ENCODE data around the gene DCAF5.

The DCAF5 gene

GRCh38 chr14:69181491-69181890 is 28.6 kb upstream of the DCAF5 start:
- no peak overlapping the region for H2BK12ac ChIP-seq (ENCODE audit: low read length)
- no peak overlapping the region for H2BK15ac ChIP-seq (ENCODE audit: low read length)
- H3K18ac ChIP-seq (ENCODE audit: low read length), result no peak overlapping the region
- H4K91ac ChIP-seq (ENCODE audit: low read depth, low read length, poor library complexity), result no peak overlapping the region
- no peaks in the 10 kb centered on the region for H3K9me3 ChIP-seq (replicated peaks in 1 of 2; ENCODE audit: control insufficient read depth in 2 of 2, insufficient read depth in 1 of 2, low read depth in 1 of 2, low read length in 2 of 2)
- H3K27me3 ChIP-seq (ENCODE audit: control insufficient read depth in 3 of 3, insufficient read depth in 3 of 3, low read depth in 1 of 3, low read length in 3 of 3), result peaks cover 0 to 3% (median 0%) of the 10 kb centered on the region in 3 experiments
- no peaks in the 10 kb centered on the region for H3K36me3 ChIP-seq (replicated peaks in 1 of 2; ENCODE audit: control insufficient read depth in 2 of 2, insufficient read depth in 2 of 2, low read length in 2 of 2)
- H3K4ac ChIP-seq (ENCODE audit: low read length), result no peak overlapping the region
- H3K79me1 ChIP-seq (ENCODE audit: low read depth, low read length), result no peaks in the 10 kb centered on the region
- H4K8ac ChIP-seq (ENCODE audit: low read depth, low read length), result no peak overlapping the region
- H3K23ac ChIP-seq (ENCODE audit: low read depth, low read length, poor library complexity), result no peak overlapping the region
- no peak overlapping the region for H2AFZ ChIP-seq (ENCODE audit: low read length)
- H2BK5ac ChIP-seq (ENCODE audit: low read length), result no peak overlapping the region
- DNase-seq (ENCODE audit: low spot score), result no peak
- H3K27ac ChIP-seq (replicated peaks; ENCODE audit: low read length), result no peak overlapping the region
- no peak overlapping the region for H3K14ac ChIP-seq (ENCODE audit: low read length)
- H2BK120ac ChIP-seq (ENCODE audit: low read depth, low read length), result no peak overlapping the region
- no peaks in the 10 kb centered on the region for H3K4me1 ChIP-seq (ENCODE audit: control insufficient read depth in 2 of 2, insufficient read depth in 1 of 2, low read depth in 1 of 2, low read length in 2 of 2)
- no peak overlapping the region for H3K4me3 ChIP-seq (ENCODE audit: low read length in 2 of 2)
- no peak overlapping the region for H3K9ac ChIP-seq (ENCODE audit: low read depth, low read length, poor library complexity)
- no peak overlapping the region for H3K4me2 ChIP-seq (ENCODE audit: insufficient read depth, low read length, poor library complexity, severe bottlenecking)
- no peak overlapping the region for H2AK5ac ChIP-seq (ENCODE audit: low read depth, low read length)

GRCh38 chr14:69175130-69175529 is 22.2 kb upstream of the DCAF5 start:
- Histone ChIP-seq H3K79me1 (ENCODE audit: low read depth, low read length) (no peaks in the 10 kb centered on the region), H3K9me3 (replicated peaks in 1 of 2; ENCODE audit: control insufficient read depth in 2 of 2, insufficient read depth in 1 of 2, low read depth in 1 of 2, low read length in 2 of 2) (no peaks in the 10 kb centered on the region), H2BK120ac (ENCODE audit: low read depth, low read length) (no peak overlapping the region), H4K8ac (ENCODE audit: low read depth, low read length) (no peak overlapping the region), H3K18ac (ENCODE audit: low read length) (no peak overlapping the region), H3K14ac (ENCODE audit: low read length) (no peak overlapping the region), H3K23ac (ENCODE audit: low read depth, low read length, poor library complexity) (no peak overlapping the region), H3K4me2 (ENCODE audit: insufficient read depth, low read length, poor library complexity, severe bottlenecking) (no peak overlapping the region), H2BK5ac (ENCODE audit: low read length) (no peak overlapping the region), H3K36me3 (replicated peaks in 1 of 2; ENCODE audit: control insufficient read depth in 2 of 2, insufficient read depth in 2 of 2, low read length in 2 of 2) (no peaks in the 10 kb centered on the region), H3K4ac (ENCODE audit: low read length) (no peak overlapping the region), H3K27me3 (ENCODE audit: control insufficient read depth in 3 of 3, insufficient read depth in 3 of 3, low read depth in 1 of 3, low read length in 3 of 3) (peaks cover 0 to 4% (median 0%) of the 10 kb centered on the region in 3 experiments), H3K4me1 (ENCODE audit: control insufficient read depth in 2 of 2, insufficient read depth in 1 of 2, low read depth in 1 of 2, low read length in 2 of 2) (peaks cover 0 to 2% of the 10 kb centered on the region in 2 donors), H3K4me3 (ENCODE audit: low read length in 2 of 2) (no peak overlapping the region), H4K91ac (ENCODE audit: low read depth, low read length, poor library complexity) (no peak overlapping the region), H2AFZ (ENCODE audit: low read length) (no peak overlapping the region), H2AK5ac (ENCODE audit: low read depth, low read length) (no peak overlapping the region), H3K9ac (ENCODE audit: low read depth, low read length, poor library complexity) (no peak overlapping the region), H3K27ac (replicated peaks; ENCODE audit: low read length) (no peak overlapping the region), H2BK12ac (ENCODE audit: low read length) (no peak overlapping the region), H2BK15ac (ENCODE audit: low read length) (no peak overlapping the region)
- DNase-seq (ENCODE audit: low spot score), result no peak

- no peak overlapping the region for H3K4me3 ChIP-seq (ENCODE audit: low read length in 2 of 2)
- no peak overlapping the region for H4K8ac ChIP-seq (ENCODE audit: low read depth, low read length)
- H3K4ac ChIP-seq (ENCODE audit: low read length), result no peak overlapping the region
- no peak overlapping the region for H2BK12ac ChIP-seq (ENCODE audit: low read length)
- no peak overlapping the region for H3K14ac ChIP-seq (ENCODE audit: low read length)
- no peak for DNase-seq (ENCODE audit: low spot score)
- no peak overlapping the region for H2AFZ ChIP-seq (ENCODE audit: low read length)
- H3K79me1 ChIP-seq (ENCODE audit: low read depth, low read length), result no peaks in the 10 kb centered on the region
- no peak overlapping the region for H2BK15ac ChIP-seq (ENCODE audit: low read length)
- H3K18ac ChIP-seq (ENCODE audit: low read length), result no peak overlapping the region
- H3K27me3 ChIP-seq (ENCODE audit: control insufficient read depth in 3 of 3, insufficient read depth in 3 of 3, low read depth in 1 of 3, low read length in 3 of 3), result peaks cover 0 to 4% (median 0%) of the 10 kb centered on the region in 3 experiments
- H3K4me2 ChIP-seq (ENCODE audit: insufficient read depth, low read length, poor library complexity, severe bottlenecking), result no peak overlapping the region
- H3K36me3 ChIP-seq (replicated peaks in 1 of 2; ENCODE audit: control insufficient read depth in 2 of 2, insufficient read depth in 2 of 2, low read length in 2 of 2), result no peaks in the 10 kb centered on the region
- peaks cover 0 to 2% of the 10 kb centered on the region in 2 donors for H3K4me1 ChIP-seq (ENCODE audit: control insufficient read depth in 2 of 2, insufficient read depth in 1 of 2, low read depth in 1 of 2, low read length in 2 of 2)
- H3K9ac ChIP-seq (ENCODE audit: low read depth, low read length, poor library complexity), result no peak overlapping the region
- no CpG with 5 or more reads among the region's 2 CpGs for WGBS, 2 donors (ENCODE audit: extremely low coverage in 2 of 2, insufficient read length in 2 of 2, insufficient replicate concordance in 1 of 2)
- H2BK120ac ChIP-seq (ENCODE audit: low read depth, low read length), result no peak overlapping the region
- H4K91ac ChIP-seq (ENCODE audit: low read depth, low read length, poor library complexity), result no peak overlapping the region
- no peaks in the 10 kb centered on the region for H3K9me3 ChIP-seq (replicated peaks in 1 of 2; ENCODE audit: control insufficient read depth in 2 of 2, insufficient read depth in 1 of 2, low read depth in 1 of 2, low read length in 2 of 2)
- no peak overlapping the region for H3K23ac ChIP-seq (ENCODE audit: low read depth, low read length, poor library complexity)
- no peak overlapping the region for H3K27ac ChIP-seq (replicated peaks; ENCODE audit: low read length)
- no peak overlapping the region for H2AK5ac ChIP-seq (ENCODE audit: low read depth, low read length)
- H2BK5ac ChIP-seq (ENCODE audit: low read length), result no peak overlapping the region
Observed at GRCh38 chr14:69171569-69171968, 18.6 kb upstream of the DCAF5 start.

DNA sequence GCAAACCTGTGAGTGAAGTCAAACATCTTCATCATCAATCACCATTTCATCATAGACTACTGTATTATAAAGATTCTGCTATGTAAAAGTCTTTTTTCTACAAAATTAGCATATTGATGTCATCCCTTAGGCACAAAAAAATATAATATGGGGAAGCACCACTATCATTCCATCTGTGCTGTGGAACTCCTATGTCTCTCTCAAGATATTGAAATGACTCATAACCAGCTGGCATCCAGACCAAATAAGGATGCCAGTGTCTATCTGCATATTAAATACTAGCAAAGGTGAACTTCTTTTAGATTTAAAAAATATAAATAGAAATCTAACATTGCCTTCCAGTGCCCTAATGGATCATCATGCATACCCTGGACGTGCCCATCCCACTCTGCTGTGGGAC is 17.9 kb upstream of the DCAF5 start:
- no peak overlapping the region for H3K4ac ChIP-seq (ENCODE audit: low read length)
- no peaks in the 10 kb centered on the region for H3K9me3 ChIP-seq (replicated peaks in 1 of 2; ENCODE audit: control insufficient read depth in 2 of 2, insufficient read depth in 1 of 2, low read depth in 1 of 2, low read length in 2 of 2)
- H2AK5ac ChIP-seq (ENCODE audit: low read depth, low read length), result no peak overlapping the region
- DNase-seq (ENCODE audit: low spot score), result no peak
- H3K27ac ChIP-seq (replicated peaks; ENCODE audit: low read length), result no peak overlapping the region
- H2BK120ac ChIP-seq (ENCODE audit: low read depth, low read length), result no peak overlapping the region
- peaks cover 0 to 2% of the 10 kb centered on the region in 2 donors for H3K4me1 ChIP-seq (ENCODE audit: control insufficient read depth in 2 of 2, insufficient read depth in 1 of 2, low read depth in 1 of 2, low read length in 2 of 2)
- no peak overlapping the region for H3K14ac ChIP-seq (ENCODE audit: low read length)
- H3K18ac ChIP-seq (ENCODE audit: low read length), result no peak overlapping the region
- peaks cover 0 to 4% (median 0%) of the 10 kb centered on the region in 3 experiments for H3K27me3 ChIP-seq (ENCODE audit: control insufficient read depth in 3 of 3, insufficient read depth in 3 of 3, low read depth in 1 of 3, low read length in 3 of 3)
- H3K23ac ChIP-seq (ENCODE audit: low read depth, low read length, poor library complexity), result no peak overlapping the region
- H2BK15ac ChIP-seq (ENCODE audit: low read length), result no peak overlapping the region
- WGBS, 2 donors (ENCODE audit: extremely low coverage in 2 of 2, insufficient read length in 2 of 2, insufficient replicate concordance in 1 of 2), result no CpG with 5 or more reads among the region's 1 CpG
- H2AFZ ChIP-seq (ENCODE audit: low read length), result no peak overlapping the region
- H2BK5ac ChIP-seq (ENCODE audit: low read length), result no peak overlapping the region
- no peaks in the 10 kb centered on the region for H3K79me1 ChIP-seq (ENCODE audit: low read depth, low read length)
- no peak overlapping the region for H3K9ac ChIP-seq (ENCODE audit: low read depth, low read length, poor library complexity)
- H3K36me3 ChIP-seq (replicated peaks in 1 of 2; ENCODE audit: control insufficient read depth in 2 of 2, insufficient read depth in 2 of 2, low read length in 2 of 2), result no peaks in the 10 kb centered on the region
- no peak overlapping the region for H4K8ac ChIP-seq (ENCODE audit: low read depth, low read length)
- H3K4me3 ChIP-seq (ENCODE audit: low read length in 2 of 2), result no peak overlapping the region
- no peak overlapping the region for H4K91ac ChIP-seq (ENCODE audit: low read depth, low read length, poor library complexity)
- H2BK12ac ChIP-seq (ENCODE audit: low read length), result no peak overlapping the region
- H3K4me2 ChIP-seq (ENCODE audit: insufficient read depth, low read length, poor library complexity, severe bottlenecking), result no peak overlapping the region

All from neuronal stem cell (in vitro differentiated cells).